Astrocyte (in vitro differentiated cells and primary cell): ENCODE measurements around the gene CSNK1D. TPM values are rescaled to one million over a fixed set of nuclear protein-coding genes. Genes with fewer than 3 reads are reported as not detected.

Experiments used
- DNase-seq: peaks from one replicate; pipeline ENCODE4 v3.0.0-alpha.2; 2010; ENCODE audit warnings: low read depth
- FAIRE-seq: peaks from 2 replicates; lab custom pipeline; 2011; peaks lifted over from hg19 to GRCh38; lab: Jason Lieb, UNC
- H2AFZ ChIP-seq: 2 replicates; pipeline ENCODE4 v1.6.0; 2012; ENCODE audit warnings: low read depth, low read length, inconsistent platforms
- H3K27ac ChIP-seq: 2 replicates; pipeline ENCODE4 v1.5.1; 2011; ENCODE audit warnings: low read depth, low read length, inconsistent platforms
- H3K27me3 ChIP-seq: 2 replicates; pipeline ENCODE4 v1.6.0; 2011; ENCODE audit warnings: low read length, inconsistent platforms; ENCODE audit not compliant: insufficient read depth
- H3K36me3 ChIP-seq: 2 replicates; pipeline ENCODE4 v1.5.1; 2011; ENCODE audit warnings: low read length, inconsistent platforms; ENCODE audit not compliant: insufficient read depth
- H3K4me1 ChIP-seq: 2 replicates; pipeline ENCODE4 v1.5.1; 2011; ENCODE audit warnings: low read length, inconsistent platforms; ENCODE audit not compliant: insufficient read depth
- H3K4me2 ChIP-seq: 2 replicates; pipeline ENCODE4 v1.6.0; 2012; ENCODE audit warnings: low read length, inconsistent platforms
- H3K4me3 ChIP-seq: 2 replicates; pipeline ENCODE4 v1.5.1; 2011; ENCODE audit warnings: low read depth, mild to moderate bottlenecking, low read length, inconsistent platforms; ENCODE audit not compliant: insufficient read depth
- H3K79me2 ChIP-seq: 2 replicates; pipeline ENCODE4 v1.6.0; 2012; ENCODE audit warnings: mild to moderate bottlenecking, low read length, inconsistent platforms; ENCODE audit not compliant: insufficient read depth
- H3K9ac ChIP-seq: 2 replicates; pipeline ENCODE4 v1.6.0; 2012; ENCODE audit warnings: mild to moderate bottlenecking, low read length, inconsistent platforms
- H3K9me3 ChIP-seq: 2 replicates; pipeline ENCODE4 v1.5.1; 2012; ENCODE audit warnings: low read depth, mild to moderate bottlenecking, low read length, inconsistent platforms; ENCODE audit not compliant: insufficient read depth
- H4K20me1 ChIP-seq: 2 replicates; pipeline ENCODE4 v1.6.0; 2012; ENCODE audit warnings: low read length, inconsistent platforms; ENCODE audit not compliant: insufficient read depth
- H3K27ac Mint-ChIP-seq: one replicate; pipeline ENCODE4 v1.8.0; 2021; ENCODE audit warnings: mild to moderate bottlenecking, mixed read lengths; ENCODE audit not compliant: unreplicated experiment
- H3K27me3 Mint-ChIP-seq: one replicate; pipeline ENCODE4 v1.8.0; 2021; ENCODE audit warnings: low read depth, mixed read lengths; ENCODE audit not compliant: unreplicated experiment
- H3K36me3 Mint-ChIP-seq: one replicate; pipeline ENCODE4 v1.8.0; 2021; ENCODE audit warnings: low read depth, mixed read lengths; ENCODE audit not compliant: unreplicated experiment
- H3K4me1 Mint-ChIP-seq: one replicate; pipeline ENCODE4 v1.8.0; 2021; ENCODE audit warnings: low read depth, mixed read lengths; ENCODE audit not compliant: unreplicated experiment
- H3K4me3 Mint-ChIP-seq: one replicate; pipeline ENCODE4 v1.8.0; 2021; ENCODE audit warnings: mild to moderate bottlenecking, moderate library complexity, mixed read lengths; ENCODE audit not compliant: unreplicated experiment
- H3K9me3 Mint-ChIP-seq: one replicate; pipeline ENCODE4 v1.8.0; 2021; ENCODE audit warnings: mild to moderate bottlenecking, mixed read lengths; ENCODE audit not compliant: unreplicated experiment
- CTCF ChIP-seq: IDR thresholded peaks from 2 replicates; pipeline ENCODE4 v1.5.1; 2011; ENCODE audit warnings: low read depth, mild to moderate bottlenecking, inconsistent platforms, low read length, moderate library complexity; ENCODE audit not compliant: insufficient read depth
- EZH2 ChIP-seq: IDR thresholded peaks from 2 replicates; pipeline ENCODE4 v1.6.1; 2012; ENCODE audit warnings: mild to moderate bottlenecking, low read length, inconsistent platforms; ENCODE audit not compliant: insufficient read depth
- total RNA-seq: library from RNA; stranded (reverse); gene quantifications from 2 replicates; pipeline ENCODE4 v1.2.1, GENCODE V29; 2021

The CSNK1D gene
- total RNA-seq, 1 donor from 2014 or later, result 153 TPM

- Mint-ChIP-seq H3K4me1 (peaks cover 4% of the 10 kb centered on the region), H3K9me3 (no peaks in the 10 kb centered on the region), H3K4me3 (no peak overlapping the region), H3K27me3 (peaks cover 19% of the 10 kb centered on the region), H3K27ac (no peak overlapping the region), H3K36me3 (no peaks in the 10 kb centered on the region)
- no peak for FAIRE-seq
- no peaks in the 10 kb centered on the region for H4K20me1 ChIP-seq
- H3K9ac ChIP-seq, result no peak overlapping the region
- H3K9me3 ChIP-seq, result peaks cover 10% of the 10 kb centered on the region
- no peak overlapping the region for H2AFZ ChIP-seq
- DNase-seq, result no peak
- H3K4me3 ChIP-seq, result no peak overlapping the region
- H3K4me1 ChIP-seq, result no peaks in the 10 kb centered on the region
- no peak overlapping the region for H3K4me2 ChIP-seq
- TF ChIP-seq EZH2 (no peak), CTCF (no peak)
- H3K36me3 ChIP-seq, result no peaks in the 10 kb centered on the region
- H3K79me2 ChIP-seq, result no peaks in the 10 kb centered on the region
- no peak overlapping the region for H3K27ac ChIP-seq
- peaks cover 8% of the 10 kb centered on the region for H3K27me3 ChIP-seq
Observed at GRCh38 chr17:82321947-82322466, 48.5 kb upstream of the CSNK1D start.

GRCh38 chr17:82320956-82321927 is 47.7 kb upstream of the CSNK1D start:
- Histone ChIP-seq H2AFZ (no peak overlapping the region), H3K36me3 (no peaks in the 10 kb centered on the region), H3K9ac (no peak overlapping the region), H3K79me2 (no peaks in the 10 kb centered on the region), H3K4me2 (peak overlapping the region; percentile 38), H3K27ac (no peak overlapping the region), H3K27me3 (peaks cover 11% of the 10 kb centered on the region), H3K4me3 (no peak overlapping the region), H3K9me3 (peaks cover 10% of the 10 kb centered on the region), H3K4me1 (no peaks in the 10 kb centered on the region), H4K20me1 (no peaks in the 10 kb centered on the region)
- TF ChIP-seq EZH2 (no peak), CTCF (no peak)
- Mint-ChIP-seq H3K4me1 (peaks cover 4% of the 10 kb centered on the region), H3K9me3 (no peaks in the 10 kb centered on the region), H3K27me3 (peaks cover 23% of the 10 kb centered on the region), H3K4me3 (no peak overlapping the region), H3K27ac (no peak overlapping the region), H3K36me3 (no peaks in the 10 kb centered on the region)
- DNase-seq, result no peak
- no peak for FAIRE-seq
